CD4-positive, alpha-beta T cell treated with Interferon gamma for 1 hour (primary cell): Measurements from ENCODE around the gene COL13A1.

ENCODE experiments used
- DNase-seq: peaks from one replicate; pipeline ENCODE4 v3.0.0-alpha.2; 2020

Gene COL13A1

DNA sequence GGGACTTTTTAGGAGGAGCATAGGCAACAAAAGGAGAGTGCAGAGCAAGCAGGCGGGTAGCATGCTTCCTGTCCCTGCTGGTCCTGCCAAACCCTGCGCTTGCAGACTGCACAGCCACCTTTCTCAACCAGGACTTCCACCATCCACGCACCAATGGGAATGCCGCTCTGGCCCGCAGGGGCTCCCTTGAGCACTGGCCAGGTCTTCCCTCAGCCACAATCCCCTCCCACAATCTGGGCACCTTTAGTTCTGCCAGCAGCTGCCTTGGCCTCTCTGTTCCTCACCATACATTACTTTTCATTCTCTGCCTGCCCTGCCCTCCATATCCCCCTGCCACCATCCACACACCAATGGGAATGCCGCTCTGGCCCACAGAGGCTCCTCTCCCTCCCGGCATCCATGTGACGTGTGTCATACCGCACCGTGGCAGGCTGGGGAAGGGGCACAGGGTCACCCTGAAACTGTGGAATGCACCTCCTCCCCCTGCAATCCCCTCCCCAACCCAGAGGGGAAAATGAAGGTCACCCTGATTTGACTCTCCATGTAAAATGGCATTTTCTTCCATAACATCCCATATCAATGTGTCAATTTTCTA, 153.6 kb downstream of the COL13A1 start:
- no peak for DNase-seq

- DNase-seq: no peak
Measured at GRCh38 chr10:69955897-69956740, 154.4 kb downstream of the COL13A1 start.

DNA sequence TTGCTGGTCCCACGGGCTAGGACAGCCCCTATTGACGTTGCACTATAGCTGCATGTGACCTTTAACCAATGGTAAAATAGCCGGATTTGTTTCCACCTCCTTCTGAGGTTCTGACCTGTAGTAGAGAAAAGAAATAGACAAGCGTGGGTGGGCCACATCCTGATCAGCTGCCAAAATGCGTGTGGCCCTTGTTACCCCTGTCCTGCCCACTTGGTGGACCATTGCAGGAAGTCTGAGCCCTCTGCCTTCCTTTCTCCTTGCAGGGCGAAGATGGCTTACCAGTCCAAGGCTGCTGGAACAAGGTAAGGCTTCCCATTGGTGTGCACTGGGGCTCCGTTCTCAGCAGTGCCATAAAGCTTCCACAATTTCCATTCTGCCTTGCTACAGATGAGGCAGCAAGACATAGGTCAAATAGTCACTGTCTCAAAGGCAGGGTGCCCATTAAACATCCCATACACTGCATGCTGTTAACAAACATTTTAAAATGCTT, 155.1 kb downstream of the COL13A1 start:
- DNase-seq: no peak

DNA sequence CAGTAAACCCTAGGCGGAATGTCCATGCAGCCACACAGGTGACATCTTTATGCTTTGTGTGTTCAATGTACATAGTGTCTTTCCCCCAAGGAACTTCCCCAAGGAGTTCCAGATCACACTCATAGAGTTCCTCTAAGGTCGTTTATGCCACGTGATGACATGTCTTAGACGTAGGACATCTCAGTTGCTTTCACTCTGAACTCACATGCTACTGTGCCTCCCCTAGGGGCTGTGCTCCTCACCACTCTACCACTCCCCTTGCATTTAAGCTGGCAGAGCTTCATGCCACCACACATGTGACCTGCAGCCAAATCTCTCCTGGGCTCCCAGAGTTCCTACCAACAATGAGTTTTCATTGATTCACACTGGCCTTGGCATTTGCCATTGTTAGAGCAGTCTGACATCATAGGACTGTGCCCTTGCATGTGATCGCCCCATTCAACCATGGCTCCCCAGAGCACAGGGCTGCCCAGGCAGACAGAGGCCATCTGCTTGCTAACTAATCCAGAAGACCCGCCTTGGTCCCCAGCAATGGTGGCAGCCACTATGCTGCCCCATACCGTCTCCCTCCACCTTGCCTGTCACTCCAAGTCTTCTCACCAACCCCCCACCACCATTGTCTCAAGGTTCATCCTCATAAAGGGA, 155.7 kb downstream of the COL13A1 start:
- DNase-seq: no peak

DNA sequence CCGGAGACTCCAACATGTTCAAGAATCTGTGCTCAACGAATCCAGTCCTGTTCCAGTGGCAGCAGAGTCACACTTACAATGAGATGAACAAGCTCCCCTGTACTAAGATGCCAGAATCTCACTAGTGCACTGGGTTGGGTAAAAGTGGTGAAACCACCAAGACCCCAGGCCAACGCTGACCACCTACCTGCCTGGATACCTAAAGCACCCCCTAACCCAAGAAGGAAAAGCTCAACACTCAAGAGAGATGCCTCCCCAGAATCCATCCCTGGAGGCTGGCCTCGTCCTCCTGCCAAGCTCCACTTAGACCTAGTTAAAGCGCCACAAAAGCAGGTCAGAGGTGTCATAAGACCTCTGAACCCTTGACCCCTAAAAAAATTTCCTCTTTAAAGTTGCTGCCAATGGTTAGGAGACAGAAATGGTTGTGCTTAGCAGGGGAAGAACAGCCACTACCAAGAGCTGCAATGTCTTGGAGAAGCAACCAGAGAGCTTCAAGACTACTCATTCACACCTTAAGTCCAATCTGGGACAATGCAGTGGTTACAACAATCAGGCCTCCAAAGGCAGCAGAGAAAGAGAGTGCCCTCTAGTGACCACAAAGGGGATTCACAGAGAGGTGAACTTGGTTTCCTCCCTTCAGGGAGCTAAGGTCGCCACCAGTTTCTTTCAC, 156.3 kb downstream of the COL13A1 start:
- DNase-seq: no peak

- no peak for DNase-seq
Measured at GRCh38 chr10:69958556-69958902, 156.8 kb downstream of the COL13A1 start.

DNA sequence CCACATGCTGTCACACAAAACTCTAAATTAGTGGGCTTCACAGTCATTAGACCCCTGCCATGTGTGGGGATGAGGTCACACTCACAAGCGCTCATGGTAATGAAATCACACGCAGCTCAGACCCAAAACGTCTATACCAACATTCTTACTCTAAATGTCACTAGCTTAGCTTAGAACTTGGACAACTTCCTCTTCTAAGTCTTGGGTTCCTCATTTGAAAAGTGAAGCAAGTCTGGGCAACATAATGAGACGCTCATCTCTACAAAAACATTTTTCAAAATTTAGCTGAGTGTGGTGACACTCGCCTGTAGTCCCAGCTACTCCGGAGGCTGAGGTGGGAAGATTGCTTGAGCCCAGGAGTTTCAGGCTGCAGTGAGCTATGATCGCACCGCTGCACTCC, 158.2 kb downstream of the COL13A1 start:
- no peak for DNase-seq

- no peak for DNase-seq
Measured at GRCh38 chr10:69960606-69960987, 158.9 kb downstream of the COL13A1 start.

DNA sequence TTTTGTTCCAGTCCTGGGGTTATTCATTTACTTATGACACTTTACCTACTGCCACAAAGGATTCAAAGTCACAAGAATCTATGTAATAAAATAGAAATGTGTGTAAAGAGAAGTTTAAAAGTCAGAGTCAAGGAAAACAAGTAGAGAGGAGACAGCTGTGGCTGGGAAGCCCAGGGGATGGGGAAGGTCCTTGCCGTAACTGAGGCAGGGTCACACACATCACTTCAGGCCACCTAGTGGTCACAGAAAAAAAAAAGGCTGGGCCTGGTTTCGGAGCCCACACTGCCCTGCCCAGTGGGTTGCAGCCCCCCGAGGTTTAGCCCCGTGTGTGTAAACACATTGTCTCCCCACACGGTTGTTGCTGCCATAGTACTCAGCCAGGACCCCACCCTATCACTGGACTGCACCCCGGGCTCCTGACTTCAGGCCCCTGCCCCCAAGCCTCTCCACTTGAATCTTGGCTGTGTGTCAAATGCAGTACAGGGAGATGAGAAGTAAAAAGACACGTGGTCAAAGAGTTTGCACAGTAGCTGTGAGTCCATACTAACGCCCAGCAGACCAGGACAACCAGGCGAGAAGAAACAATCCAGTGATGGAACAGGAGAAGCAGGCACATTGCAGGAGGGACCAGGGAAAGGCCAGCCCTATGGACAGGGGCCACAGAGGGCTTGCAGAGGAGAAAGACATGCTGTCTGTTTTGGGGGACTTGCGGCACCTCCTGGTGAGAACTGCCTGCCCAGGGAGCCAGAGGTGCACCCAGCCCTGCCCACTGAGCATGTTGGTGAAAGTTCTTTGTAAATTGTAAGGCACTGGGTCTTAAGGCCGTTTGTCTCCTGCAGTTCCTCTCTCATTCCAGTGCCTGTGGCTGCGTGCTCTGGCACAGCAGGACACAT, 159.5 kb downstream of the COL13A1 start:
- DNase-seq: no peak

DNA sequence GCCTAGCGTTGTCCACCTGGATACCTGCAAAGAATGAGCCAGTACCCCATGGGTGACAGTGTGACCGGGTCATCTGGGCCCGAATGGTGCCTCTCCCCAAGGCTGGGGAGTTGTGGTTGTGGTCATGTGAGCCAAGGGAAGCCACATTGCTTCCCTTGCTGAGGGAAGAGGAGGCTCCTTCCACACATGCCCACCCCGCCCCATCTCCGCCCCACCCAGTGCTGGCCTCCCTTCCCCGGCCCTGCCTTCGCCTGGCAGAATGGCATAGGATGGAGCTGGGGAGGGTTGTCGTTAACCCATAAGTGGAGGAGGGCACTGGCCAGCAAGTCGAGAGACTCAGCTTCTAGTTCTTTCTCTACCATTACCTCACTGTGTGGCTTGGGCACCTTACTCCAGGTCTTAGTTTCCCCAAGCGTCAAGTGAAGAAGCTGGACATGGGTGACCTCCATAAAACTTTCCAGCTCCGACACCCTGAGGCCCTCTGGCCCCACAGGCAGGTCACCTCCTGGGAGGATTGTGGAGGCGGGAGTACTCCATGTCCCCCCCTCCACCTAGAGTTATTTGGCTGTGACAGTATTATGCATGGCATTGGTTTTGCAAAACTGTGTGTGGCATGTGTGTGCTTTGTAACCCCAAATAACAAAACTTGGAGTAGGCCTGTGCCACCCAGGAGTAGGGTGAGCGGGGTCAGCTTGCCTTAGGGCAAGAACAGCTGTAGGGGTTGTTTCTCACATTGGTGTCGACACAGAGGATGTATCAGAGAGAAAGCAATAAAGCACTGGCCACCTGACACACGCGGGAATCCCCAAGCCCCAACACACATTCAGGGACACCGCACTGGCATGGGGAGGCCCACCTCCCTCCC, 160.4 kb downstream of the COL13A1 start:
- DNase-seq: no peak

DNA sequence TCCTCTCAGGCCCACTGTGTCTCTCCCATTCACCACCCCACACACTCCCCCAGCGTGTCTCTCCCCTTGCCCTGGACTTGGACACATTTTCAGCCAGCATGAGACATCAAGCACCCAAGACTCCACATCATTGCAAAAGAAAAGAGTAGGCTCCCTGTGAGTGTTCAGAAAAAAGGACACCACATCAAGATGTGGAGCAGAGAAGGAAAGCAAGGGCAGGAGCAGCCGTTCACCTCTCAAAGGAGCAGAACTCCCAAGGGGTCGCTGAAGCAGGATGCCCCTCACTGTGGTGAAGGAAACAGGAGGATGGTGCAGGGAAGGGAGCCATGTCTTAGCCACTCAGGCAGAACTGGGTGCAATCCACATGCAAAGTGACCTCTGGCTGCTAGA, 161.0 kb downstream of the COL13A1 start:
- no peak for DNase-seq

GRCh38 chr10:69963178-69963834, 161.6 kb downstream of the COL13A1 start:
- DNase-seq: no peak

DNA sequence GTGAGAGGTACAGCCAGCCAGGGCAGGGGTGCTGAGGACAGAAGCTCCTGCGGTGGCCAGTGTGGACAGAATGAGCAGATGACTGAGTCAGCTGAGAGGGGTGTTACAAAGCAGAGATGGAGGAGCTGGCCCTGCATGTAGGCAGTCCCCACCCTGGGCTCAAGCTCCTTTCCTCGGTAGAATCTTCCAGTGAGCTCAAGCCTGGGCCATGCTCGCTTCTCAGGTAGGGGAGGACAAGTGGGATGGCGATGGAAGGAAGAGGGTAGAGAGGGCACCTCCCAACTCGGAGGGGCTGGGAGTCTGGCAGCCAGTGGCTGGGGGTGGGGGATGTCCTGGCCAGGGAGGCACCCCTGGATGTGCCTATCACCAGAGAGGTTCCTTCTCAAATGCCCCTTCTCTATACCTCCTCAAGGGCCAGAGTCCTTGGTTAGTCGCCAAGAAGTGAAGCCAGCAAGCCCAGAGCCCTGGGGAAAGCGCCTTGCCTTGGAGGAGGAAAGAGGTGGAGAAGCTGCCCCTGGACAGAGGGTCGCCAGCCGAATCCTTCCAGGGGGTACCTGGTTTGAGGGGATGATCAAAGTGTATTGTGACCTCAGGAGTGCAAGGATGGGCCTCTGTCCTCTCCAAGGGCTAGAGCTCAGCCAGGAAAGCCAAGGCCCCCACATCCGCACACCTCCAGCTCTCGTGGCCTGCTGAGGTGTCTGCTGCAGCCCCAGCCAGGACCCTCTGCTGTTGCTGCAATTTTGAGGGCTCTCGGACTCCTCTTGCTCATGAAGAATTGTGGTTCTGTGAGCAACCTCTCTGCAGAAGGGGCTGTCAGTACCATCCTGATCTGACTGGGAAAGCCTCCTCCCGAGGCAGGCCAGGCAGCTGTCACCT, 162.4 kb downstream of the COL13A1 start:
- DNase-seq: no peak

DNA sequence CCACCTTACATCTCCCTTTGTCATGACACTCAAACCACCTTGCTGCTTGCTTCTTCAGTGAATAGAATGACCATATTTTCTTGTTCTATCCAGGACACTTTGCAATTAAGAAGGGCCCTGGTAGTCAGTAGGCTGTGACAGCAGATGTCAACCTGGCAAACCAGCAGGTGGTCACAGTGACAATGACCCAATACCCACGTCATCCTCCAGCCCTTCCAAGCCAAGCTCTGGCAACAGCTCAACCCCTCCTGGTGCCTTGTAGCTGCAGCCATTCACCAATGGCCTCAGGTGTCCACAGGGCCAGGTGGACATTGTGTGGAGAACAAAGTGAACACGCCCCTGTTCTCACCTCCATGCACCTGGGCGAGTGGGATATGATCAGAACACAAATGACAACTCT, 163.4 kb downstream of the COL13A1 start:
- no peak for DNase-seq

- no peak for DNase-seq
Measured at GRCh38 chr10:69965919-69966662, 164.4 kb downstream of the COL13A1 start.

GRCh38 chr10:69968830-69969229, 167.1 kb downstream of the COL13A1 start:
- DNase-seq: no peak

DNA sequence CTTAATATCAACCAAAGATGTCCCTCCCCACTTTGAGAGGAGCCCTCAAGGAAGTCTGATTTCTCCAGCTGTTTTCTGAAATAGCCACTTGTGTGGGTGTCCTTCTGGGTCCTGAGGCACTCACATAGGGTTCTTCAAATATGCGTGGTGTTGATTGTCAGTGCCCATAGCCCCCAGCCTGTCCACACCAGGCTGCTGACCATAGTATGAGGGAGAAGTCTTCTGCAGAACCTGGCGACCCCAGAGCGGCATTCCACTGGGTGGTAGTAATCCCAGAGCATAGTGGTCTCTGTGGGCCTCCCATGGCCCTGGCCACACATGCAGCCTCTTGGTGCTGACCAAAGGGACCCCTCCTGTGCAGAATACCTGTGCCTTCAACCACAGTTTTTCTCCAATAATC, 168.3 kb downstream of the COL13A1 start:
- DNase-seq: no peak

DNA sequence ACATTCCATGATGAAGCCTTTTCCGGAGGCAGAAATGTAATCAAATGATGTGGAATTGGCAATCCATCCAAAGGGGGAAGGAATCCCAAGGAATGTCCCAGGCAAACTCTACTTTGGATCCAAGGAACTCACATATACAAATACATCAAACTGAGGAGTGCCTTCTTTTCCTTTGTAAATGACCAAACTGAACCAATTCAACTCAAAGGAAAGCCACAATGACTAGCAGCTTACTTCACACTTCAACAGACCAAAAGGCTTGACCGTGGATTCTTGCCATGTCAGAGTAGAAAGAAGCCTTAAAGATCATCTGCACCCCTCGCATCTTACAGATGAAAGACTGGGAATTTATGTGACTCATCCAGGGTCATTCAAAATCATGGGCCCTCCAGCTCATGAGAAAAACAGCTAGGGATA, 171.3 kb downstream of the COL13A1 start:
- DNase-seq: no peak

DNA sequence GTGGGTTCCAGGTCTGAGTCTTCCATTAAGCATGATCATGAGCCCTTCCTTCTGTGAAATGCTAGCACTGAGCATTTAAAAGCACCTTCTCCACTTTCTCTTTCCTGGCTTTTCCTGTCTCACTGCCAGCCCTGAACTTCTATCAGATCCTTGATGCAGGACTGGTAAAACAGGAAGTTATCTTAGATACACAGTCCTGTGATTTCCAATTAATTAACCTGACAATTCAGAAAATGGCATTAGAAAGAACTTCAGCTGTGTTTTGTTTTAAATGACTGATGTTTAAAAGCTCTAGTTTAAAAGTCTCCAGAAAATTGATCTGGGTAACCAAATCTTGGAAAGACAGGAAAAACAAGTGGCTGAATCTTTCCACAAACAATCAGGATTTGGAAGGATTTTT, 172.0 kb downstream of the COL13A1 start:
- no peak for DNase-seq
